Right ventricle myocardium superior (tissue), 1 donor: Measurements from ENCODE around the gene ZNF264. TPM values are rescaled to one million over a fixed set of nuclear protein-coding genes. Genes with fewer than 3 reads are reported as not detected.
"Not testable (repeated sequence)": the region's sequence is repeated elsewhere in the genome, so short reads cannot be mapped to it uniquely, and the experiment has no call there.

Experiments used
- ATAC-seq: fragments of 200-7000 bp; cut with Tn5 transposase; one replicate; pipeline ENCODE4 v1.9.1; 2020; ENCODE audit warnings: mild to moderate bottlenecking; ENCODE audit not compliant: poor library complexity
- DNase-seq: peaks from one replicate; pipeline ENCODE4 v3.0.0-alpha.2; 2020
- intact Hi-C: fragments of 100-400 bp; cut with DNase I; formaldehyde crosslinking; loops from one replicate; pipeline ENCODE4 v1.11.2; 2022
- long read RNA-seq: library from polyadenylated mRNA; unstranded; transcript quantifications from one replicate; pipeline ENCODE4 v2.0.0, GENCODE V29; 2021
- total RNA-seq: library from RNA; stranded (reverse); fragmentation: NEBNext Ultra II Directional; extraction: Animal tissue kit (Norgen Biotek cat#: 25700); gene quantifications from one replicate; pipeline ENCODE4 v1.2.1, GENCODE V29; 2021
- donor health status: DM: no; HTN: yes; CAD: no; lungs with severe emphysema.

Gene ZNF264
- total RNA-seq: 18.1 TPM
- long read RNA-seq, full-length matches to known transcripts: 1 of 2 reads
- long read RNA-seq, partial matches to known transcripts: 0 of 2 reads
- long read RNA-seq, other reads (novel, unspliced or antisense): 1 of 2 reads

GRCh38 chr19:57191141-57192076 is at the start of gene ZNF264:
Gene ZNF264 (plus strand): TSS chr19:57191500. CDS start chr19:57191914, 414 bp downstream.
- intact Hi-C loops: no loop called here
- DNase-seq (peak; percentile 97), ATAC-seq (peak; percentile 99)

DNA sequence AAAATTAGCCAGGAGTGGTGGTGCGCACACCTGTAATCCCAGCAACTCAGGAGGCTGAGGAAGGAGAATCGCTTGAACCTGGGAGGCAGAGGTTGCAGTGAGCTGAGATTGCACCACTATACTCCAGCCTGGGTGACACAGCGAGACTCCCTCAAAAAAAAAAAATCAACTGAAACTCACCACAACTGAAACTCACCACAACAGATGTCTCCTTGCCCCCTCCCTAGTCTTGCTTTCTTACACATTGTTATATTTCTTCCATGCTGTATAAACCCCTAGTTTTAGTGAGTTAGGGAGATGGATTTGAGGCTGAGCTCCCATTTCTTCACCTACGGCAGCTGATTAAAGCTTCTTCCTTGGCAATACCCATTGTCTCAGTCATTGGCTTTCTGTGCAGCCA is 49.6 kb upstream of the ZNF264 start:
- ATAC-seq: no peak
- intact Hi-C loops: no loop called here
- no peak for DNase-seq

- ATAC-seq (no peak), DNase-seq (no peak)
- intact Hi-C loops: no loop called here
Observed at GRCh38 chr19:57152921-57153320, 38.4 kb upstream of the ZNF264 start.

DNA sequence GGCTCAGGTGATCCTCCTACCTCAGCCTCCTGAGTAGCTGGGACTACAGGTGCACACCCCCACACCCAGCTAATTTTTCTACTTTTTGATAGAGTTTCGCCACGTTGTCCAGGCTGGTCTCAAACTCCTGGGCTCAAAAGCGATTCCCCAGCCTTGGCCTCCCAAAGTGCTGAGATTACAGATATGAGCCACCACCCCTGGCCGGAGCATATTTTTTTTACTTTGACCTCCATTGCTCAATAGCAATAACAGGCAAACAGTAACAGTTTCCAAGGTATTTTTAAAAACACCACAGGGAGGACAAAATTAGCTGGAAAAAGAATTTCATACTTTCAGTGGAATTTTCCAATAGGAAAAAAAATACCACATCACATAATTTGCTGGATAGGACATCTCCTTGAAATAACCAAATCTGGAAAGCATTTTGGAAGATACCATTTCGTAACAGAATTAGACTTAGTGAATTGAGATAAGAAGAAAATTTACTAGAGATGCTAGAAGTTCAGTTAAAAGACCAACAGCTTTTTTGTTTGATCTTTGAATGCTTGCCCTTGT is 29.2 kb upstream of the ZNF264 start:
- intact Hi-C loops: no loop called here
- ATAC-seq (no peak), DNase-seq (no peak)

DNA sequence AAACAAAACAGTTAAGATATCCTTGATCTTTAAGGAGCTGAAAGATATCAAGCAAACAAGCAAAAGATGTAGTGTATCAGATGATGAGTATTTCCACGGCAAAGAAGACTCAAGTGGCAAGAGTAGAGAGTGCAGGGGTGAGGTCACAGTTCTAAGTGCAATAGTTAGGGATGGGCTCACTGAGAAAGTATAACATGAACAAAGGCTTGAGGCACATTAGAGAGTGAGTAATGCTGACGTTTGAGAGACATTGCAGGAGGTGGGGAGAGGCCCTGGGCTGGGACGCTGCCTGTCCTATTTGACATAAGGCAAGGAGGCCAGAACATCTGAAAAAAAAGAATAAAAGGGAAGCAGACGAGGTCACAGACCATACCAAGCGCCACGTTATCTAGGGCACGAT is 25.5 kb upstream of the ZNF264 start:
- DNase-seq (no peak), ATAC-seq (no peak)
- intact Hi-C loops: no loop called here

DNA sequence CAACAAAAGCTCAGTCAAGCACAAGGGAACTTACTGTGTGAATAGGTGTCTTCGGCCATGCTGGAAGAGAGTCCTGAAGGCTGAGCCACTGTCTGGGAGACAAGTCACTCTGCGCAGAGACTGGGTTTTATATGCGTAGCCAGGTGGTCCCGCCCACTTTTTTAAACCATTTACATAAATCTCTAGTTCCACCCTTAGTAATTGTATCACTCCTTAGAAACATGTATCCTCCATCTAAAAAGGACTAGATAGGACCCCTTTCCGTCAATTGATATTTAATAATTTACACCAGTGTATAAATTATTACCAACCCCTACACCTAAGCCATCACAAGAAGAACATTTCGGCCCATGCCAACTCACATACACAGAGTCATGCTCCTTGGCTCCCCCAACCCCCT is 23.9 kb upstream of the ZNF264 start, which contains the start of gene DUXA:
DUXA (minus strand) TSS at position 101 of the 400 bp plus-strand sequence; CDS start at position 59, 42 bp downstream.
- ATAC-seq (no peak), DNase-seq (no peak)
- intact Hi-C loops: no loop called here

GRCh38 chr19:57171551-57172081 is 19.7 kb upstream of the ZNF264 start:
- ATAC-seq: peak; percentile 83
- intact Hi-C loops: no loop called here
- DNase-seq: peak; percentile 64

GRCh38 chr19:57190301-57190700 is 999 bp upstream of the ZNF264 start:
- no peak for DNase-seq
- ATAC-seq: no peak
- intact Hi-C loops: no loop called here

- peak; percentile 2 for ATAC-seq
- DNase-seq: no peak
- intact Hi-C loops: no loop called here
Observed at GRCh38 chr19:57192077-57192420, 749 bp downstream of the ZNF264 start.

GRCh38 chr19:57192993-57193392 is 1.7 kb downstream of the ZNF264 start:
- no peak for ATAC-seq
- DNase-seq: no peak
- intact Hi-C loops: no loop called here

- DNase-seq, ATAC-seq, intact Hi-C loops: not testable (repeated sequence)
Observed at GRCh38 chr19:57197874-57198273, 6.6 kb downstream of the ZNF264 start.

DNA sequence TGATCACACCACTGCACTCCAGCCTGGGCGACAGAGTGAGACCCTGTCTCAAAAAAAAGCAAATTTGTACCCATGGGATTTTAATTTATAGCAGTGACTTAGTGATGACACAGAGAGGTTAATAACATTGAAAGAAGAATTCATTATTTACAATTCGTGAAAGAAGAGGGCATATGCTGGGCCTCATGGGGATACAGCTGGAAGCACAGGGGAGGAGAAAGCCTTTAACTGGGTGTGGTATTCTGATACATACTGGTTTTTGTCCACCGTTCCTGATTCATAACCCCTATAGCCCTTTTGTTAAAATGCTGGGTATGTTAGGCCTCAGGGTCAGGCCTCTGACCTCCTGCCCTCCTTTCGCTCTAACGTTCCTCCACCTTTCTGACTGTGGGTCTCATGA is 10.9 kb downstream of the ZNF264 start:
- intact Hi-C loops: no loop called here
- no peak for DNase-seq
- no peak for ATAC-seq

DNA sequence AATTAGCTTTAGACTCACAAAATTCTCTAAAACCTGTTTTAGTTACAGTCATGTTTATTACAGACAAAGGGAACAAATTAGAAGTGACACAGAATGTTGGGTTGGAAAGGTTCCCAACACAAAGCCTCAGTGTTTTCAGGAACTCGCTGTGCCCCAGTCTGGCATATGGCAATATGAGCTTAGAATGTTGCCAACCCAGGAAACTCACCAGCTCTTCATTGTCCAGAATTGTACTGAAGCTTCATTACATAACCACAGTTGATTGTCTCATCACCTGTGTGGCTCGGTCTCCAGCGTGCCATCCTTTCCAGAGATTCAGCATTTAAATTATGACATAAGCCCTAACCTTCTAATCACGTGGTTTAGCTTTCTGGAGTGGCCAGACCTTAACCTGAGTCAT is 19.1 kb downstream of the ZNF264 start:
- intact Hi-C loops: no loop called here
- DNase-seq (no peak), ATAC-seq (no peak)

- ATAC-seq: no peak
- intact Hi-C loops: no loop called here
- DNase-seq: no peak
Observed at GRCh38 chr19:57212109-57212508, 20.8 kb downstream of the ZNF264 start.

GRCh38 chr19:57227502-57227901 is 36.2 kb downstream of the ZNF264 start:
- no peak for DNase-seq
- ATAC-seq: no peak
- intact Hi-C loops: no loop called here

GRCh38 chr19:57231686-57232085 is 40.4 kb downstream of the ZNF264 start:
- intact Hi-C loops: no loop called here
- ATAC-seq: no peak
- DNase-seq: no peak

GRCh38 chr19:57233207-57233606 is 41.9 kb downstream of the ZNF264 start:
- ATAC-seq (no peak), DNase-seq (no peak)
- intact Hi-C loops: no loop called here

DNA sequence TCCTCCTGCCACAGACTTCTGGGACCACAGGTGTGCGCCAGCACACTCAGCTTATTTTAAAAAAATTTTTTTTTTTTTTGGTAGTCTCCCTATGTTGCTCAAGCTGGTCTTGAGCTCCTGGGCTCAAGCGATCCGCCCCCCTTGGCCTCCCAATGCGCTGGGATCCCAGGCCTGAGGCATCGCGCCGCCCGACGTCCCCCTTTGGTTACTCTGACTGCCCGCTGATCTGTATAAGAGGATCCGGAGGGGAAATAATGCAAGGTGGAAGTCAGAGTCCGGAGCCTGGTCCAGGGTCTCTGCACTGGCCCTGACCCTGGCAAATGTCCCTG is 48.6 kb downstream of the ZNF264 start:
- ATAC-seq: peak; percentile 30
- intact Hi-C loops: loop anchor here (2.0 kb wide), 1 partner anchor 41 kb away; the partner anchor contains the start of gene ZNF460
- DNase-seq: no peak

GRCh38 chr19:57240311-57241090 is 49.2 kb downstream of the ZNF264 start, which contains the start of gene ZNF805:
Gene ZNF805 (plus strand): TSS chr19:57240632. CDS start chr19:57240892, 260 bp downstream.
- intact Hi-C loops: loop anchor here (2.0 kb wide), 1 partner anchor 40 kb away; the partner anchor contains the start of gene ZNF460
- ATAC-seq (peak; percentile 99), DNase-seq (peak; percentile 98)
